Astrocyte (in vitro differentiated cells and primary cell): ENCODE measurements around the gene NR1H3. TPM values are rescaled to one million over a fixed set of nuclear protein-coding genes. Genes with fewer than 3 reads are reported as not detected.

Experiments
- DNase-seq: peaks from one replicate; pipeline ENCODE4 v3.0.0-alpha.2; 2010; ENCODE audit warnings: low read depth
- FAIRE-seq: peaks from 2 replicates; lab custom pipeline; 2011; peaks lifted over from hg19 to GRCh38; lab: Jason Lieb, UNC
- H2AFZ ChIP-seq: 2 replicates; pipeline ENCODE4 v1.6.0; 2012; ENCODE audit warnings: low read depth, low read length, inconsistent platforms
- H3K27ac ChIP-seq: 2 replicates; pipeline ENCODE4 v1.5.1; 2011; ENCODE audit warnings: low read depth, low read length, inconsistent platforms
- H3K27me3 ChIP-seq: 2 replicates; pipeline ENCODE4 v1.6.0; 2011; ENCODE audit warnings: low read length, inconsistent platforms; ENCODE audit not compliant: insufficient read depth
- H3K36me3 ChIP-seq: 2 replicates; pipeline ENCODE4 v1.5.1; 2011; ENCODE audit warnings: low read length, inconsistent platforms; ENCODE audit not compliant: insufficient read depth
- H3K4me1 ChIP-seq: 2 replicates; pipeline ENCODE4 v1.5.1; 2011; ENCODE audit warnings: low read length, inconsistent platforms; ENCODE audit not compliant: insufficient read depth
- H3K4me2 ChIP-seq: 2 replicates; pipeline ENCODE4 v1.6.0; 2012; ENCODE audit warnings: low read length, inconsistent platforms
- H3K4me3 ChIP-seq: 2 replicates; pipeline ENCODE4 v1.5.1; 2011; ENCODE audit warnings: low read depth, mild to moderate bottlenecking, low read length, inconsistent platforms; ENCODE audit not compliant: insufficient read depth
- H3K79me2 ChIP-seq: 2 replicates; pipeline ENCODE4 v1.6.0; 2012; ENCODE audit warnings: mild to moderate bottlenecking, low read length, inconsistent platforms; ENCODE audit not compliant: insufficient read depth
- H3K9ac ChIP-seq: 2 replicates; pipeline ENCODE4 v1.6.0; 2012; ENCODE audit warnings: mild to moderate bottlenecking, low read length, inconsistent platforms
- H3K9me3 ChIP-seq: 2 replicates; pipeline ENCODE4 v1.5.1; 2012; ENCODE audit warnings: low read depth, mild to moderate bottlenecking, low read length, inconsistent platforms; ENCODE audit not compliant: insufficient read depth
- H4K20me1 ChIP-seq: 2 replicates; pipeline ENCODE4 v1.6.0; 2012; ENCODE audit warnings: low read length, inconsistent platforms; ENCODE audit not compliant: insufficient read depth
- H3K27ac Mint-ChIP-seq: one replicate; pipeline ENCODE4 v1.8.0; 2021; ENCODE audit warnings: mild to moderate bottlenecking, mixed read lengths; ENCODE audit not compliant: unreplicated experiment
- H3K27me3 Mint-ChIP-seq: one replicate; pipeline ENCODE4 v1.8.0; 2021; ENCODE audit warnings: low read depth, mixed read lengths; ENCODE audit not compliant: unreplicated experiment
- H3K36me3 Mint-ChIP-seq: one replicate; pipeline ENCODE4 v1.8.0; 2021; ENCODE audit warnings: low read depth, mixed read lengths; ENCODE audit not compliant: unreplicated experiment
- H3K4me1 Mint-ChIP-seq: one replicate; pipeline ENCODE4 v1.8.0; 2021; ENCODE audit warnings: low read depth, mixed read lengths; ENCODE audit not compliant: unreplicated experiment
- H3K4me3 Mint-ChIP-seq: one replicate; pipeline ENCODE4 v1.8.0; 2021; ENCODE audit warnings: mild to moderate bottlenecking, moderate library complexity, mixed read lengths; ENCODE audit not compliant: unreplicated experiment
- H3K9me3 Mint-ChIP-seq: one replicate; pipeline ENCODE4 v1.8.0; 2021; ENCODE audit warnings: mild to moderate bottlenecking, mixed read lengths; ENCODE audit not compliant: unreplicated experiment
- EZH2 ChIP-seq: IDR thresholded peaks from 2 replicates; pipeline ENCODE4 v1.6.1; 2012; ENCODE audit warnings: mild to moderate bottlenecking, low read length, inconsistent platforms; ENCODE audit not compliant: insufficient read depth
- total RNA-seq: library from RNA; stranded (reverse); gene quantifications from 2 replicates; pipeline ENCODE4 v1.2.1, GENCODE V29; 2021
- TF ChIP-seq, protein P1 (sequence below): IDR thresholded peaks from 2 replicates; pipeline ENCODE4 v1.5.1; 2011; ENCODE audit warnings: low read depth, mild to moderate bottlenecking, inconsistent platforms, low read length, moderate library complexity; ENCODE audit not compliant: insufficient read depth

Gene NR1H3
- total RNA-seq, 1 donor from 2014 or later = 11.2 TPM

DNA sequence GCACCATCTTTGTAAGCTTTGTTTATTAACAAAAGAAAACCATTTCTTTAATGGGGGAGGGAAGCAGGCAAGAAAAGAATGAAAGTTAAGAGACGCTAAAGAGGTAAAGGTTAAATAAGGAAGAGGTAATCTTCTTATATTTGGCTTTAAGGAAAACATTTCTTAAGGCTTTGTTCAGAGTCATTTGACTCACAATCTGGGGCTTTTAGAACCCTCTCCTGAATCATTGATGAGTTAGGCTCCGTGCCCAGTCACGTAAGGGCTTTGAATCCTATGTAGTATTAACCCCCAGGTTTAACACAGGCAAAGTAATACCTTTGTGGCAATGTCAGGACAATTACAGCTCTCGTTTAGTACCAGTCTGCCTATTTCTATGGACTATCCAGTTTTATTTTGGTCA is 38.2 kb downstream of the NR1H3 start:
- peak; percentile 7 for DNase-seq
- Histone ChIP-seq H3K9ac (no peak overlapping the region), H3K9me3 (no peaks in the 10 kb centered on the region), H3K79me2 (no peaks in the 10 kb centered on the region), H3K4me1 (peaks cover 3% of the 10 kb centered on the region), H3K4me2 (no peak overlapping the region), H3K27ac (no peak overlapping the region), H3K4me3 (no peak overlapping the region), H4K20me1 (no peaks in the 10 kb centered on the region), H2AFZ (no peak overlapping the region), H3K36me3 (peaks cover 27% of the 10 kb centered on the region), H3K27me3 (no peaks in the 10 kb centered on the region)
- H3K4me1 Mint-ChIP-seq = no peaks in the 10 kb centered on the region
- H3K9me3 Mint-ChIP-seq = no peaks in the 10 kb centered on the region
- H3K36me3 Mint-ChIP-seq = peaks cover 38% of the 10 kb centered on the region
- no peak for TF ChIP-seq EZH2
- TF ChIP-seq, protein P1, sequence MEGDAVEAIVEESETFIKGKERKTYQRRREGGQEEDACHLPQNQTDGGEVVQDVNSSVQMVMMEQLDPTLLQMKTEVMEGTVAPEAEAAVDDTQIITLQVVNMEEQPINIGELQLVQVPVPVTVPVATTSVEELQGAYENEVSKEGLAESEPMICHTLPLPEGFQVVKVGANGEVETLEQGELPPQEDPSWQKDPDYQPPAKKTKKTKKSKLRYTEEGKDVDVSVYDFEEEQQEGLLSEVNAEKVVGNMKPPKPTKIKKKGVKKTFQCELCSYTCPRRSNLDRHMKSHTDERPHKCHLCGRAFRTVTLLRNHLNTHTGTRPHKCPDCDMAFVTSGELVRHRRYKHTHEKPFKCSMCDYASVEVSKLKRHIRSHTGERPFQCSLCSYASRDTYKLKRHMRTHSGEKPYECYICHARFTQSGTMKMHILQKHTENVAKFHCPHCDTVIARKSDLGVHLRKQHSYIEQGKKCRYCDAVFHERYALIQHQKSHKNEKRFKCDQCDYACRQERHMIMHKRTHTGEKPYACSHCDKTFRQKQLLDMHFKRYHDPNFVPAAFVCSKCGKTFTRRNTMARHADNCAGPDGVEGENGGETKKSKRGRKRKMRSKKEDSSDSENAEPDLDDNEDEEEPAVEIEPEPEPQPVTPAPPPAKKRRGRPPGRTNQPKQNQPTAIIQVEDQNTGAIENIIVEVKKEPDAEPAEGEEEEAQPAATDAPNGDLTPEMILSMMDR = no peak
- no peaks in the 10 kb centered on the region for H3K27me3 Mint-ChIP-seq
- no peak for FAIRE-seq
- H3K4me3 Mint-ChIP-seq = no peak overlapping the region
- no peak overlapping the region for H3K27ac Mint-ChIP-seq

DNA sequence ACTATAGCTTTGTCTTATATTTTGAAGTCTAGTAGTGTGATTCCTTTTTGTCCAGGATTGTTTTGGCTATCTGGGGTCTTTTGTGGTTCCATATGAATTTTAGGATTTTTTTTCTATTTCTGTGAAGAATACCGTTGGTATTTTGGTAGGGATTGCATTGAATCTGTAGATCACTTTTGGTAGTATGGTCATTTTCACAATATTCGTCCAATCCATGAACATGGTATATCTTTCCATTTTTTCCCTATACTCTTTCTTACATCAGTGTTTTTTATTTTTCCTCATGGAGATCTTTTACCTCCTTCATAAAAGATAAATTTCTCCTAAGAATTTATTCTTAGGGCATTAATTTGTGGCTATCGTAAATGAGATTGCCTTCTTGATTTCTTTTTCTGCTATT is 41.3 kb downstream of the NR1H3 start:
- no peaks in the 10 kb centered on the region for H3K79me2 ChIP-seq
- H2AFZ ChIP-seq = no peak overlapping the region
- Mint-ChIP-seq H3K4me1 (no peaks in the 10 kb centered on the region), H3K27ac (no peak overlapping the region), H3K36me3 (peaks cover 50% of the 10 kb centered on the region), H3K9me3 (peaks cover 9% of the 10 kb centered on the region), H3K27me3 (no peaks in the 10 kb centered on the region), H3K4me3 (no peak overlapping the region)
- no peak overlapping the region for H3K4me2 ChIP-seq
- no peak for FAIRE-seq
- H4K20me1 ChIP-seq = no peaks in the 10 kb centered on the region
- no peaks in the 10 kb centered on the region for H3K27me3 ChIP-seq
- peaks cover 3% of the 10 kb centered on the region for H3K4me1 ChIP-seq
- H3K4me3 ChIP-seq = no peak overlapping the region
- no peaks in the 10 kb centered on the region for H3K9me3 ChIP-seq
- TF ChIP-seq, protein P1 = no peak
- TF ChIP-seq EZH2 = no peak
- H3K27ac ChIP-seq = no peak overlapping the region
- peaks cover 25% of the 10 kb centered on the region for H3K36me3 ChIP-seq
- no peak overlapping the region for H3K9ac ChIP-seq
- DNase-seq = no peak

DNA sequence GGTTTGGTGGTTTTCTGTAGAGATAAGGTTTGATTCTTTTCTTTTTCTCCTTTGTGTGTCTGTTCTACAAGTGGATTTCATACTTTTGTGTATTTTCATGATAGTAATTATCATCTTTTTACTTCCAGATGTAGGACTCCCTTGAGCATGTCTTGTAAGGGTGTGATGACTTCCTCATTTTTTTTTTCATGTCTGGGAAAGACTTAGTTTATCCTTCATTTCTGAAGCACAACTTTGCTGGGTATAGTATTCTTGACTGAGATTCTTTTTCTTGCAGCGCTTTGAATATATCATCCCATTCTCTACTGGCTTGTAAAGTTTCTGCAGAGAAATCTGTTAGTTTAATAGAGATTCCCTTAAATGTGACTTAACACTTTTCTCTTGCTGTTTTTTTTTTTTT is 45.1 kb downstream of the NR1H3 start:
- Histone ChIP-seq H3K9ac (no peak overlapping the region), H2AFZ (no peak overlapping the region), H4K20me1 (peaks cover 20% of the 10 kb centered on the region), H3K27me3 (no peaks in the 10 kb centered on the region), H3K79me2 (no peaks in the 10 kb centered on the region), H3K4me3 (no peak overlapping the region), H3K27ac (no peak overlapping the region), H3K36me3 (peaks cover 18% of the 10 kb centered on the region), H3K4me1 (no peaks in the 10 kb centered on the region), H3K4me2 (no peak overlapping the region), H3K9me3 (no peaks in the 10 kb centered on the region)
- Mint-ChIP-seq H3K4me3 (no peak overlapping the region), H3K36me3 (peaks cover 49% of the 10 kb centered on the region), H3K27me3 (no peaks in the 10 kb centered on the region), H3K27ac (no peak overlapping the region), H3K9me3 (peaks cover 9% of the 10 kb centered on the region), H3K4me1 (no peaks in the 10 kb centered on the region)
- DNase-seq (no peak), FAIRE-seq (no peak)
- TF ChIP-seq EZH2 = no peak
- TF ChIP-seq, protein P1 = no peak
